Activated CD8-positive, alpha-beta memory T cell treated with anti-CD3 and anti-CD28 coated beads for 4 hours (primary cell): ENCODE measurements around the gene GPR135.

Experiments
- DNase-seq, 2 donors: peaks; one replicate each; pipeline ENCODE4 v3.0.0-alpha.2; 2020; ENCODE audit warnings: low read depth in 2 of 2

GPR135 gene

DNA sequence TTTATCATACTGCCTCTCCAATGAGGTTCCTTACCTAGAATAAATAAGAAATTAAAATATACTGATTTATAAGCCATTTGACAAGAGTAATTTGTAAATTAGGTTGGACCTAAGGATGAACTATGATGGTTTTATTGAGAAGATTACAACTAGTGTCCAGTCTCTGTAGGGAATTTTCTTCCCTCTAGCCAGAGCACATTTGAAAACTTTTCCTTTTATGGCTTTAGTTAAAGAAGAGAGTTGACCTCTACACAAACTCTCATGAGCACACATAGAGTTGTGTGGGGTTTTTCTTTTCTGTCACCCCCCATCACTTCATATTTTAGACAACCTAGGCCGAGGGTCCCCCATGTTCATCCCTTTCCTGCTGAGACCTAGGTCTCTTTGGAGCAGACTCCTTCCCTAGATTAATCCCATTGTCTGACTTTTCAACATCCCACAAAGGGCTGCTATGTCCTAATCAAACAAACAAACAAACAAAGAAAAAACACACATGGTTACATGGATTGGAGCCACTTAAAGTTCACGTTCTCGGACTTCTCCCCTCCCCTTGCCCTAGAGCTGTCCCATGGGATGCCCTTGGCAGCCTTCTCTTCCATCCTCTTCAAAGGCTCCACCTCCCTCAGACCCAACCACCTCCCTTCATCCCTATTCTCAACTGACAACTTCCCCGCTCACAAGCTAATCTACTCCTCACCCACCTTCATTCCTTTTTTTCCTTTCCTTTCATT, 40.7 kb downstream of the GPR135 start:
- no peak for DNase-seq

DNA sequence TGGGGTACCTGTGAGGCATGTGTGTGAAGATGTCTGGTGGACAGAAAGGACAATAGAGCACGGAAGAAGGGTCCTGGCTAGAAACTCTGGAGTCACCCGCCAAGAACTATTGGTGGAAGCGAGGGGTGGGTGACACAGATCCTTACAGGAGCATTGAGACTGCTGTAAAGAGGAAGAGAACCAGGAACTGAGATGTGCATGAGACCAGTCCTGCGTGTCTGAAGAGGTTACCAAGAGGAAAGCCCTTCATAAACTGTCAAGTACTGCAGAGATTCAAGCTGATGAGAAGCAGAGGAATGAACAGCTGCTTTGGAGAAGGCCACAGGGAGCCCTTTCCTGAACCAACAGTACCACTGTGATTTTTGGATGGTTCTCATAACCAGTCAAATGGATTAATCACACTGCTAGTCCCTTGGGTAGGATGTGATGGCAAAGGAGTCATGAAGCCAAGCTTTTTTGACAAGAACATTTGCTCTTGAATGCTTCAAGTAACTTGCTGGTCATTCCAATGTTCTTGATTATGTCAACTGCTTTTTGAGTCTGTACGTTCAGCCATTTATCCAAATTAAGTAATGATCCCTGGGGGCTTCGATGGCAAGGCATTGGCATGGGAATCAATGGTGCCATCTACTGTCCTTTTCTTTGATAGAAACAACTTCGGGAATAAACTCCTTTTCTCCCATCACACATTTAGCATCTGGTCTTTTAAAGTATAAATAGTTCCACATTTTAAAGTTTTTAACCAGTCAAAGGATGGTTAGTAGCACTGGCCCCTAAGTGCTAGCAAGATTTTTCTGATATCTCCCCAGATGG, 42.9 kb downstream of the GPR135 start:
- no peak for DNase-seq

DNA sequence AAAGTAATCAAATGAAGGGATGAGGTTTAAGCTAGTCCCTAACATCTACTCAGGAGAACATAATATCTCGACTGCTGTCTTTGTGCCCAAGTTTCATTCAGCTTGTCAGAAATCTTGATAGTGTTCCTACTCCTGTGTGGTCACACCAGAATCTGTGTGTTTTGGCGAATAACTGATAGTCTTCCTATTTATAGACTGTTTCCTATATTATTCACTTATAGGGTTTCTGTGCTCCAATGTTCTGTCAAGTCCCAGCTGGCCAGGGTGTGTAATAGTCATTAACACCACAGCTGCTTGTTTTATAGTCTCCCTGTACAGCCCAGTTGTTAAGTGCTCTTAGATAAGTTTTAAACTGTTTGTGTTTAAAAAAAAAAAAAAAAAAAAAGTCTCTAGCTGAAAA, 45.9 kb downstream of the GPR135 start:
- DNase-seq: no peak

DNA sequence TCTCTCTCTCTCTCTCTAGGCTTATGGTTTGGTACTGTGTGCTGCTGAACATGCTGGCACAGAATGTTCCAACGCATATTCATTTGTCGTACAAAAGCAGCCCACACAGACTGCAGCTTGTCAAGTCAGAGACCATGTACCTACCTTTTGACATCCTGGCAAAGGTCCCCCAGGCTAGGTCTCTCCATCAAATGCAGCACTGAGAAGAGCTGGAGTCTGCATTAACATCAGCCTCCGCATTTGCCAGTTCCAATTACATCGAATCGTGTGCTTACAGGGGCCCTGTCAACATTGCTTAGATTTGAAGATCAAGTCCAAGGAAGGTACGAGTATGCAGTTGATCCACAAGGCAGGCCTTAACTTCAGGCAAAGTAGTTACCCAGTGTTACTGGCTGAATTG, 47.9 kb downstream of the GPR135 start:
- DNase-seq: no peak

DNA sequence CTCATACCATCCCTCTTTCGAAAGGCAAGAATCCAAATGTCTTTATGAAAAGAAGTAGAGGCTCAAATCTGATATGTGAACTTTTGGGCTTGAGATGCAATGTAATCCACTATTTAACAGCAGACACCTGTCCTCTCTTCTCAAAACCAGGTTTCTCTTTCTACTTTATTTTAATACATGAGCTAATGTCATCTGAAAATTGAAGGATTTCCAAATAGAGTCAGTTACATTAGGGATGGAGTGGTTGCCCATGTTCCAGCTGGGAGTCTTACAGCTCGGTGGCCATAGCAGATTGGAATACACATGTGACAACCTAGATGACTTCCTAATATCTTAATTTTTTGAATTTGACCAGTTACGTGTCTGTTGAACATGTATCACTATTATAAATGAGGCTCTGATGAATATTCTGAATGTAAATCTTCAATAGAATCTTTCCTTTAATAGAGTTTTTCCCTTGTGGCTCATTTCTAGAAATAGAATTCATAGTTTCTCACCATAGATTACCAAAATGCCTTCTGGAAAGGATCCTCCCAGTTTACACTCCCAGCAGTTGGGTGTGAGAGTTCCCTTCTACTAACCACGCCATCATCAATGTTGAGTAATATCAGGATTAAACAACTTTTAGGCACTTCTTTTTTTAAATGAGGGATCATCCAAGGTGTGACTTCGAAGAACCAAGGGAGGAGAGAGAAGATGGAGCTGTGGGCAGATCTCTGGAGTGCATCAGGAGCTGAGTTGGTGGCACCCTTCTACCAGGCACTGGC, 49.2 kb downstream of the GPR135 start:
- no peak for DNase-seq
